Panc1 (cell line): ENCODE measurements around the gene SGF29. TPM values are rescaled to one million over a fixed set of nuclear protein-coding genes. Genes with fewer than 3 reads are reported as not detected.

Source experiments
- ATAC-seq: fragments of 200-7000 bp; cut with Tn5 transposase; 2 replicates; pipeline ENCODE4 v1.9.1; 2020; ENCODE audit warnings: mild to moderate bottlenecking, moderate library complexity
- BruUV-seq: library from RNA; stranded (reverse); fragments of 400-500 nt; replicated peaks from 2 replicates; lab custom pipeline; 2021; lab: Mats Ljungman, UMichigan
- CTCF ChIA-PET: fragments of 300-600 bp; sonication (Branson Sonifier 250); formaldehyde crosslinking; loops from one replicate; lab custom pipeline; 2022; ENCODE audit warnings: antibody characterized with exemption; lab: Charles Lee
- POLR2A ChIA-PET: fragments of 300-600 bp; sonication (Branson Sonifier 250); formaldehyde crosslinking; loops from one replicate; lab custom pipeline; 2022; ENCODE audit warnings: antibody characterized with exemption; lab: Charles Lee
- DNase-seq: peaks from one replicate; pipeline ENCODE4 v3.0.0-alpha.2; 2010; ENCODE audit warnings: low read depth, low spot score
- H3K27ac ChIP-seq: 2 replicates; pipeline ENCODE4 v1.5.1; 2011; ENCODE audit warnings: mild to moderate bottlenecking, low read length, inconsistent platforms
- H3K27me3 ChIP-seq: fragments of 200-500 bp; sonication (Bioruptor generic); 2 replicates; pipeline ENCODE4 v1.6.0; 2014; ENCODE audit warnings: low read length, inconsistent platforms; ENCODE audit not compliant: control insufficient read depth, insufficient read depth
- H3K36me3 ChIP-seq: fragments of 200-500 bp; sonication (Bioruptor generic); 2 replicates; pipeline ENCODE4 v1.5.1; 2014; ENCODE audit warnings: inconsistent platforms, mild to moderate bottlenecking, low read length, moderate library complexity; ENCODE audit not compliant: control insufficient read depth, insufficient read depth
- H3K4me1 ChIP-seq: 2 replicates; pipeline ENCODE4 v1.5.1; 2011; ENCODE audit warnings: inconsistent platforms, mild to moderate bottlenecking, low read length, moderate library complexity; ENCODE audit not compliant: control insufficient read depth, insufficient read depth
- H3K4me3 ChIP-seq, 2 experiments: 2 replicates each; pipeline ENCODE4 v1.5.1; 2011 to 2012; ENCODE audit warnings: low read depth in 2 of 2, low read length in 2 of 2, mild to moderate bottlenecking in 2 of 2, inconsistent platforms in 1 of 2, moderate library complexity in 1 of 2
- H3K9me3 ChIP-seq: fragments of 200-500 bp; sonication (Bioruptor generic); 2 replicates; pipeline ENCODE4 v1.5.1; 2014; ENCODE audit warnings: low read depth, mild to moderate bottlenecking, inconsistent platforms, low read length, moderate library complexity; ENCODE audit not compliant: control insufficient read depth, insufficient read depth
- POLR2AphosphoS5 ChIP-seq: IDR thresholded peaks from 2 replicates; pipeline ENCODE4 v1.6.1; 2012; ENCODE audit warnings: mild to moderate bottlenecking, low read depth, low read length, moderate library complexity
- SIN3A ChIP-seq: IDR thresholded peaks from 2 replicates; pipeline ENCODE4 v1.6.1; 2012; ENCODE audit warnings: low read depth, mild to moderate bottlenecking, low read length, moderate library complexity, borderline replicate concordance; ENCODE audit not compliant: insufficient read depth
- TCF7L2 ChIP-seq: IDR thresholded peaks from 2 replicates; pipeline ENCODE4 v1.6.1; 2011; ENCODE audit warnings: mild to moderate bottlenecking, low read depth, low read length, inconsistent platforms
- in situ Hi-C: cut with HindIII; loops from 2 replicates; pipeline ENCODE4 v1.10.0; 2016; ENCODE audit warnings: low sequenced_read_pairs, low pct_unique_long_range_greater_than_20kb
- intact Hi-C: fragments of 100-400 bp; cut with micrococcal nuclease; formaldehyde crosslinking; loops from one replicate; pipeline ENCODE4 v1.10.0; 2022; ENCODE audit not compliant: unreplicated experiment
- total RNA-seq: library from RNA; stranded (reverse); gene quantifications from one replicate; pipeline ENCODE4 v1.2.1, GENCODE V29; 2021; ENCODE audit not compliant: unreplicated experiment
- TF ChIP-seq, protein P1 (sequence below): fragments of 450-650 bp; IDR thresholded peaks from 2 replicates; pipeline ENCODE4 v1.5.1; 2017; ENCODE audit warnings: mild to moderate bottlenecking
- TF ChIP-seq, protein P2 (sequence below), 2 experiments: IDR thresholded peaks; 2 replicates each; pipeline ENCODE4 v1.6.1; 2011 to 2012; ENCODE audit warnings: low read depth in 2 of 2, control low read depth in 1 of 2, low read length in 1 of 2, mild to moderate bottlenecking in 1 of 2, moderate library complexity in 1 of 2; ENCODE audit not compliant: insufficient read depth in 1 of 2

The SGF29 gene
- total RNA-seq, 1 experiment from 2014 or later = 29.5 TPM

DNA sequence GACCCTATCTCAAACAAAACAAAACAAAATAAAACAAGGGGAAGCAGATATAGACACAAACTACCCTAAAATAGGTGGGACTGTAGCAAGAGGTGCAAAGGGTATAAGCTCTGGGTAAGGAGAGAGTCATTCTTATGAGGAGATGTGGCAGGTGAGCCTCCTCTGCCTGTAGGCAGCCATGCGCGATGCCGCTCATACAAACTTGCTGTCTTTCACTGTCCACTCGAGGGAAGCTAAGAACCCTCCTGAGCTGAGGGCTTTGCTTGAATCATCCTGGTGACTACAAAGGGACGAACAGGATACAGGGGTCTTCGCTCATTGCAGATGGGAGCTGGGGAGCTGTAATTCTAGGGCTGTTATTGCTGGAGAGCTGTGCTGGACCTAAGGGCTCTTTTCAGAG is 32.3 kb upstream of the SGF29 start:
- no peak overlapping the region for H3K27ac ChIP-seq
- H3K27me3 ChIP-seq = no peaks in the 10 kb centered on the region
- TF ChIP-seq SIN3A (no peak), TCF7L2 (no peak), POLR2AphosphoS5 (no peak)
- TF ChIP-seq, protein P1, sequence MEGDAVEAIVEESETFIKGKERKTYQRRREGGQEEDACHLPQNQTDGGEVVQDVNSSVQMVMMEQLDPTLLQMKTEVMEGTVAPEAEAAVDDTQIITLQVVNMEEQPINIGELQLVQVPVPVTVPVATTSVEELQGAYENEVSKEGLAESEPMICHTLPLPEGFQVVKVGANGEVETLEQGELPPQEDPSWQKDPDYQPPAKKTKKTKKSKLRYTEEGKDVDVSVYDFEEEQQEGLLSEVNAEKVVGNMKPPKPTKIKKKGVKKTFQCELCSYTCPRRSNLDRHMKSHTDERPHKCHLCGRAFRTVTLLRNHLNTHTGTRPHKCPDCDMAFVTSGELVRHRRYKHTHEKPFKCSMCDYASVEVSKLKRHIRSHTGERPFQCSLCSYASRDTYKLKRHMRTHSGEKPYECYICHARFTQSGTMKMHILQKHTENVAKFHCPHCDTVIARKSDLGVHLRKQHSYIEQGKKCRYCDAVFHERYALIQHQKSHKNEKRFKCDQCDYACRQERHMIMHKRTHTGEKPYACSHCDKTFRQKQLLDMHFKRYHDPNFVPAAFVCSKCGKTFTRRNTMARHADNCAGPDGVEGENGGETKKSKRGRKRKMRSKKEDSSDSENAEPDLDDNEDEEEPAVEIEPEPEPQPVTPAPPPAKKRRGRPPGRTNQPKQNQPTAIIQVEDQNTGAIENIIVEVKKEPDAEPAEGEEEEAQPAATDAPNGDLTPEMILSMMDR = no peak
- TF ChIP-seq, protein P2, sequence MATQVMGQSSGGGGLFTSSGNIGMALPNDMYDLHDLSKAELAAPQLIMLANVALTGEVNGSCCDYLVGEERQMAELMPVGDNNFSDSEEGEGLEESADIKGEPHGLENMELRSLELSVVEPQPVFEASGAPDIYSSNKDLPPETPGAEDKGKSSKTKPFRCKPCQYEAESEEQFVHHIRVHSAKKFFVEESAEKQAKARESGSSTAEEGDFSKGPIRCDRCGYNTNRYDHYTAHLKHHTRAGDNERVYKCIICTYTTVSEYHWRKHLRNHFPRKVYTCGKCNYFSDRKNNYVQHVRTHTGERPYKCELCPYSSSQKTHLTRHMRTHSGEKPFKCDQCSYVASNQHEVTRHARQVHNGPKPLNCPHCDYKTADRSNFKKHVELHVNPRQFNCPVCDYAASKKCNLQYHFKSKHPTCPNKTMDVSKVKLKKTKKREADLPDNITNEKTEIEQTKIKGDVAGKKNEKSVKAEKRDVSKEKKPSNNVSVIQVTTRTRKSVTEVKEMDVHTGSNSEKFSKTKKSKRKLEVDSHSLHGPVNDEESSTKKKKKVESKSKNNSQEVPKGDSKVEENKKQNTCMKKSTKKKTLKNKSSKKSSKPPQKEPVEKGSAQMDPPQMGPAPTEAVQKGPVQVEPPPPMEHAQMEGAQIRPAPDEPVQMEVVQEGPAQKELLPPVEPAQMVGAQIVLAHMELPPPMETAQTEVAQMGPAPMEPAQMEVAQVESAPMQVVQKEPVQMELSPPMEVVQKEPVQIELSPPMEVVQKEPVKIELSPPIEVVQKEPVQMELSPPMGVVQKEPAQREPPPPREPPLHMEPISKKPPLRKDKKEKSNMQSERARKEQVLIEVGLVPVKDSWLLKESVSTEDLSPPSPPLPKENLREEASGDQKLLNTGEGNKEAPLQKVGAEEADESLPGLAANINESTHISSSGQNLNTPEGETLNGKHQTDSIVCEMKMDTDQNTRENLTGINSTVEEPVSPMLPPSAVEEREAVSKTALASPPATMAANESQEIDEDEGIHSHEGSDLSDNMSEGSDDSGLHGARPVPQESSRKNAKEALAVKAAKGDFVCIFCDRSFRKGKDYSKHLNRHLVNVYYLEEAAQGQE (IDR thresholded peaks at IDR 0.05; ENCODE audit: insufficient read depth in 1 of 2, low read depth in 2 of 2, low read length in 1 of 2) = no peak
- ATAC-seq (no peak), DNase-seq (no peak)
- no peaks in the 10 kb centered on the region for H3K9me3 ChIP-seq
- CTCF ChIA-PET = no interaction called here
- in situ Hi-C loops = no loop called here
- no peak overlapping the region for H3K4me3 ChIP-seq
- no peaks in the 10 kb centered on the region for H3K36me3 ChIP-seq
- POLR2A ChIA-PET = no interaction called here
- intact Hi-C loops = no loop called here
- BruUV-seq = no TSS peak
- H3K4me1 ChIP-seq = no peaks in the 10 kb centered on the region

DNA sequence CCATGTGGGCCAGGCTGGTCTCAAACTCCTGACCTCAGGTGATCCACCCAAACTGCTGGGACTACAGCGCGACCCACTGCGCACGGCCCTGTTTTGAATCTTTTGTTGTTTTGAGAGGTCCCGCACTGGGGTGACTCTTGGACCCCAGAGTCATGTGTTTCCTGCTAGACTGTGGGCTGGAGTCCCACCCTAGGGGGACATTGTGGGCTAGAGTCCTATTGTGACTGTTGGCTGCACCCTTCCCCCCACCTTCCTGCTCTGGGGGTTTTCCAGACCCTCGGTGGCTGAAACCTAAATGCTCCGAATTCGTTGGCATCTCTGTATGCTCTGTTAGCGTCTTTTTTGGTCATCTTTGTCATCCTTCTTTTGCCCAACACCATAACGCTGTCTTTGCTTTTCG is 30.9 kb upstream of the SGF29 start:
- Histone ChIP-seq H3K4me3 (no peak overlapping the region), H3K9me3 (no peaks in the 10 kb centered on the region), H3K36me3 (no peaks in the 10 kb centered on the region), H3K27me3 (no peaks in the 10 kb centered on the region), H3K27ac (no peak overlapping the region), H3K4me1 (no peaks in the 10 kb centered on the region)
- in situ Hi-C loops (no loop called here), intact Hi-C loops (no loop called here)
- ATAC-seq = no peak
- no peak for DNase-seq
- BruUV-seq = no TSS peak
- ChIA-PET CTCF (no interaction called here), POLR2A (no interaction called here)
- TF ChIP-seq TCF7L2 (no peak), SIN3A (no peak)
- TF ChIP-seq, protein P1 = no peak
- TF ChIP-seq, protein P2 (IDR thresholded peaks at IDR 0.05; ENCODE audit: insufficient read depth in 1 of 2, low read depth in 2 of 2, low read length in 1 of 2) = no peak
